ENCODE results near the gene AKR1D1. TPM values are rescaled to one million over a fixed set of nuclear protein-coding genes. Genes with fewer than 3 reads are reported as not detected.
A peak's percentile ranks its signal among the peaks of the same experiment; 100 is the strongest.

Gene AKR1D1
- total and polyA plus RNA-seq, 2 of the 13 experiments (the other 11 are each of a cell fraction or from before 2014, with no cell fraction given) = 6.9 to 37.0 TPM

GRCh38 chr7:138161600-138162081 lies 85.4 kb downstream of the AKR1D1 start (continued):
- peak; percentile 16; the same call in 1 of the 2 replicates for TF ChIP-seq CEBPG (CRISPR knock-in tag; IDR thresholded peaks at IDR 0.05)
- no peak; the same call in 1 of the 2 replicates for TF ChIP-seq SIX1 (CRISPR knock-in tag; IDR thresholded peaks at IDR 0.05; ENCODE audit: borderline replicate concordance)
- TF ChIP-seq ZSCAN21 (CRISPR knock-in tag; IDR thresholded peaks at IDR 0.05; ENCODE audit: borderline replicate concordance) = no peak
- no peak for TF ChIP-seq CHCHD3 (CRISPR knock-in tag; IDR thresholded peaks at IDR 0.05)
- TF ChIP-seq KLF16 (CRISPR knock-in tag; IDR thresholded peaks at IDR 0.05) = peak in 1 of 2 experiments; percentile 56; a peak in 1 of 4 replicates
- peak; percentile 70 for TF ChIP-seq IRF2 (CRISPR knock-in tag; IDR thresholded peaks at IDR 0.05)
- no peak for TF ChIP-seq ZNF253 (CRISPR knock-in tag; IDR thresholded peaks at IDR 0.05; ENCODE audit: borderline replicate concordance)
- no peak for TF ChIP-seq NPAS2 (CRISPR knock-in tag; IDR thresholded peaks at IDR 0.05; ENCODE audit: borderline replicate concordance)
- no peak for TF ChIP-seq HBP1 (CRISPR knock-in tag; IDR thresholded peaks at IDR 0.05; ENCODE audit: low read depth)
- peak; percentile 94 for TF ChIP-seq CTCF (CRISPR knock-in tag; IDR thresholded peaks at IDR 0.05)
- peak; percentile 32 for TF ChIP-seq RBM22 (optimal IDR thresholded peaks at IDR 0.05; ENCODE audit: low read length)
- TF ChIP-seq ZFP90 (CRISPR knock-in tag; IDR thresholded peaks at IDR 0.05; ENCODE audit: borderline replicate concordance) = no peak
- TF ChIP-seq ZBTB49 (CRISPR knock-in tag; IDR thresholded peaks at IDR 0.05; ENCODE audit: borderline replicate concordance) = no peak
- no peak for TF ChIP-seq GZF1 (CRISPR knock-in tag; IDR thresholded peaks at IDR 0.05)
- TF ChIP-seq ELF3 (CRISPR knock-in tag; IDR thresholded peaks at IDR 0.05) = peak; percentile 48; the same call in 1 of the 2 replicates
- TF ChIP-seq ZGPAT (CRISPR knock-in tag; IDR thresholded peaks at IDR 0.05) = peak; percentile 55; the same call in 1 of the 2 replicates
- TF ChIP-seq BRD4 (CRISPR knock-in tag; IDR thresholded peaks at IDR 0.05) = peak; percentile 56; the same call in 1 of the 2 replicates
- peak; percentile 82 for TF ChIP-seq MED1 (CRISPR knock-in tag; IDR thresholded peaks at IDR 0.05)
- TF ChIP-seq ZFY (CRISPR knock-in tag; IDR thresholded peaks at IDR 0.05) = no peak
- TF ChIP-seq ARID3A (IDR thresholded peaks at IDR 0.05; ENCODE audit: low read depth, low read length) = peak; percentile 69; the same call in 1 of the 2 replicates

Measured in HepG2 (cell line).